Astrocyte of the cerebellum (primary cell): ENCODE results near the gene DNAH6.

Experiments used
- DNase-seq: peaks from one replicate; pipeline ENCODE4 v3.0.0-alpha.2; 2011; ENCODE audit warnings: low read depth
- H3K4me3 ChIP-seq: 2 replicates; pipeline ENCODE4 v1.5.1; 2011; ENCODE audit warnings: mild to moderate bottlenecking, low read depth, low read length, moderate library complexity
- CTCF ChIP-seq: IDR thresholded peaks from 2 replicates; pipeline ENCODE4 v1.5.1; 2012; ENCODE audit warnings: low read length, low read depth, moderate library complexity, mild to moderate bottlenecking; ENCODE audit errors: missing control alignments
- in situ Hi-C: cut with HindIII; loops from 2 replicates; pipeline ENCODE4 v1.10.0; 2017; ENCODE audit warnings: low sequenced_read_pairs

Gene DNAH6

DNA sequence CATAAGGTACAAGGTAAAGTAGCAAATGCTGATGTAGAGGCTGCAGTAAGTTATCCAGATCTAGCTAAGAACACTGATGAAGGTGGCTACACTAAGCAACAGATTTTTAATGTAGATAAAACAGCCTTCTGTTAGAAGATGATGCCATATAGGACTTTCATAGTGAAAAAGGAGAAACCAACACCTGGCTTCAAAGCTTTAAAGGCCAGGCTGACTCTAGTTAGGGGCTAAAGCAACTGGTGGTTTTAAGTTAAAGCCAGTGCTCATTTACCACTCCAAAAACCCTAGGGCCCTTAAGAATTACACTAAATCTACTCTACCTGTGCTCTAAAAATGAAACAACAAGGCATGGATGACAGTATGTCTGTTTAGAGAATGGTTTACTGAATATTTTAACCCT lies 131.0 kb downstream of the DNAH6 start:
- no peak for DNase-seq
- no peak overlapping the region for H3K4me3 ChIP-seq
- TF ChIP-seq CTCF, result no peak
- in situ Hi-C loops, result no loop called here

- no peak overlapping the region for H3K4me3 ChIP-seq
- in situ Hi-C loops, result no loop called here
- no peak for TF ChIP-seq CTCF
- DNase-seq, result no peak
Observed at GRCh38 chr2:84649058-84649457, 132.8 kb downstream of the DNAH6 start.

DNA sequence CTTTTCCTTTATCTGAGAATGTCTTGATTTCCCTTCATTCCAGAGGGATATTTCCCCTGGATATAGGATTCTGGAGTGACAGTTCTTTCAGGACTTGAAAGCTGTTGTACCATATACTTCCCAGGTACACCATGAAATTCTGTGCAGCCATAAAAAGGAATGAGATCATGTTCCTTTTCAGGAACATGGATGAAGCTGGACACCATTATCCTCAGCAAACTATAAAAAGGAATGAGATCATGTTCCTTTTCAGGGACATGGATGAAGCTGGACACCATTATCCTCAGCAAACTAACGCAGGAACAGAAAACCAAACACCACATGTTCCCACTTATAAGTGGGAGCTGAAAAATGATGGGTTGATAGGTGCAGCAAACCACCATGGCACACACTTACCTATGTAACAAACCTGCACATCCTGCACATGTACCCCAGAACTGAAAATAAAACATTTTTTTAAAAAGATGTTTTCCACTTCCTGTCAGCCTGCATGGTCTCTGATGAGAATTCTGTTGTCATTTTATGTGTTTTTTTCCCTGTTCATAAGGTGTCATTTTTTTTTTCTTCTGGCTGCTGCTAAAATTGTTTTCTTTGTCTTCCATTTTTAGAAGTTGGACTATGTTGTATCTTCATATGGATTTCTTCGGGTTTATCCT lies 133.3 kb downstream of the DNAH6 start:
- H3K4me3 ChIP-seq, result no peak overlapping the region
- in situ Hi-C loops, result no loop called here
- no peak for TF ChIP-seq CTCF
- no peak for DNase-seq

DNA sequence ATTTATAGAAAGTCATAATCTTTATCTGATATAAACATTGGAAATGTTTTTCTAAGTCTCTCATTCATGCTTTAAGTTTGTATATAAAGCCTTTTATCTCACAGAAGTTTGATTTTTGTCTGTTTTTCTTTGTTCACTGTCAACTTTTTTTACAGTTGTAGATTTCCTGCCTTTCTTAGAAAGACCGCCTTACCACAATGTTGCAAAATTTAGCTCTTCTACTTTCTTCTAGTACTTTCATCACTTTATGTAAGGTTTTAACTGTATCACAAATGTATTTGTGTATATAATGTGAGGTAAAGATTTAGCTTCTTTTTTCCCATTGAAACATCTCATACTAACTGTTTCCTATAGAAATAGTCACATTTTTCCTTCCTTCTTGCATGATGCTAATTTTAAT lies 136.1 kb downstream of the DNAH6 start:
- TF ChIP-seq CTCF, result no peak
- in situ Hi-C loops, result no loop called here
- DNase-seq, result no peak
- H3K4me3 ChIP-seq, result no peak overlapping the region

GRCh38 chr2:84653302-84653701 lies 137.0 kb downstream of the DNAH6 start:
- in situ Hi-C loops, result no loop called here
- no peak for DNase-seq

GRCh38 chr2:84654414-84654813 lies 138.1 kb downstream of the DNAH6 start:
- DNase-seq, result no peak
- no peak for TF ChIP-seq CTCF
- in situ Hi-C loops, result no loop called here
- no peak overlapping the region for H3K4me3 ChIP-seq

More at GRCh38 chr2:84653302-84653701, 137.0 kb downstream of the DNAH6 start:
- no peak overlapping the region for H3K4me3 ChIP-seq
- TF ChIP-seq CTCF, result no peak
